HepG2 (cell line): ENCODE data around the gene ALDH3B2. TPM values are rescaled to one million over a fixed set of nuclear protein-coding genes. Genes with fewer than 3 reads are reported as not detected.
A peak's percentile ranks its signal among the peaks of the same experiment; 100 is the strongest.

Experiments
- AGO2 ChIP-seq: fragments of 200-400 bp; formaldehyde crosslinking; optimal IDR thresholded peaks from 2 replicates; pipeline ENCODE3; 2017; ENCODE audit warnings: mild to moderate bottlenecking, low read depth, low read length, moderate library complexity
- KDM1A ChIP-seq: IDR thresholded peaks from 2 replicates; pipeline ENCODE4 v1.6.1; 2016; ENCODE audit warnings: missing compliant biosample characterization
- MIER2 ChIP-seq: IDR thresholded peaks from 2 replicates; pipeline ENCODE4 v1.6.1; 2016; ENCODE audit warnings: missing biosample characterization, missing genetic modification reagents
- NFATC3 ChIP-seq: sonication (generic); formaldehyde crosslinking; IDR thresholded peaks from 2 replicates; pipeline ENCODE4 v1.5.1; 2020; ENCODE audit warnings: mild to moderate bottlenecking, missing genetic modification reagents
- NR1H2 ChIP-seq: sonication (generic); formaldehyde crosslinking; IDR thresholded peaks from 2 replicates; pipeline ENCODE4 v1.8.1; 2022; ENCODE audit warnings: low read depth, missing genetic modification reagents, borderline replicate concordance
- THYN1 ChIP-seq: sonication (generic); formaldehyde crosslinking; IDR thresholded peaks from 2 replicates; pipeline ENCODE4 v1.8.1; 2023; ENCODE audit warnings: low read depth, mild to moderate bottlenecking, moderate library complexity, missing genetic modification reagents, borderline replicate concordance
- polyA plus RNA-seq, 8 experiments: library from polyadenylated mRNA; depleted of rRNA in 3 of 8; stranded (reverse) in 7 of 8; unstranded in 1 of 8; fragments of >200 nt; fragmentation: Illumina TruSeq in 4 of 8; extraction: Trizol in 4 of 8; gene quantifications; 2 replicates each; pipeline versions ENCODE4 v1.2.1 to v1.2.3, GENCODE V29; 2011 to 2016; ENCODE audit warnings: low read depth in 4 of 8, missing spikeins in 1 of 8, mixed read lengths in 1 of 8; ENCODE audit not compliant: insufficient read depth in 1 of 8
- total RNA-seq, 5 experiments: library from RNA; depleted of rRNA; stranded (reverse); fragments of >200 nt; fragmentation: Illumina TruSeq; extraction: Trizol; gene quantifications; 2 replicates each; pipeline ENCODE4 v1.2.3, GENCODE V29; 2016; ENCODE audit warnings: low read depth in 1 of 5
- TF ChIP-seq, protein P1 (sequence below): sonication (generic); formaldehyde crosslinking; conservative IDR thresholded peaks from 2 replicates; pipeline ENCODE4 v1.4.0; 2020; ENCODE audit warnings: missing genetic modification reagents
- TF ChIP-seq, protein P2 (sequence below): sonication (generic); formaldehyde crosslinking; IDR thresholded peaks from 2 replicates; pipeline ENCODE4 v1.5.1; 2020; ENCODE audit warnings: mild to moderate bottlenecking, missing genetic modification reagents

The ALDH3B2 gene
- total and polyA plus RNA-seq, 2 of the 13 experiments (the other 11 are each of a cell fraction or from before 2014, with no cell fraction given): not detected

DNA sequence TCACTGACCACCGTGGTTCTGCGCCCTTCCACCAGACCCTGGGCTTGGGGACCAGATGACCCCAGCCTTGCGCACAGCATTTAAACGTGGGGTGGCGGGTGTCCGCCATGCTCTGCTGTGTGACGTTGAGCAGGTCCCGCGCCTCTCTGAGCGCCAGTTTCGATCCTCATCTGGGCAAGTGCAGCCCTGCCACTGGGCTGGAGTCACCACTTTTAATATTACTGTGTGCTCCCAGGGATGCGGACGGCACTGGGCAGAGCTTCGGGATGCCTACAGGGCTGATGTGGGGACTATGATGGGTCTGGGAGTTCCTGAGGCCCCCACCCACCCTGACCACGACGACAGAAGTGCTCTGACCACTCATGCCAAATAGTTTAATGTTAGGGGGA lies 43.5 kb downstream of the ALDH3B2 start (continued):
- TF ChIP-seq, protein P1, sequence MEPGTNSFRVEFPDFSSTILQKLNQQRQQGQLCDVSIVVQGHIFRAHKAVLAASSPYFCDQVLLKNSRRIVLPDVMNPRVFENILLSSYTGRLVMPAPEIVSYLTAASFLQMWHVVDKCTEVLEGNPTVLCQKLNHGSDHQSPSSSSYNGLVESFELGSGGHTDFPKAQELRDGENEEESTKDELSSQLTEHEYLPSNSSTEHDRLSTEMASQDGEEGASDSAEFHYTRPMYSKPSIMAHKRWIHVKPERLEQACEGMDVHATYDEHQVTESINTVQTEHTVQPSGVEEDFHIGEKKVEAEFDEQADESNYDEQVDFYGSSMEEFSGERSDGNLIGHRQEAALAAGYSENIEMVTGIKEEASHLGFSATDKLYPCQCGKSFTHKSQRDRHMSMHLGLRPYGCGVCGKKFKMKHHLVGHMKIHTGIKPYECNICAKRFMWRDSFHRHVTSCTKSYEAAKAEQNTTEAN: no peak
- peak; percentile 83 for TF ChIP-seq AGO2
- no peak for TF ChIP-seq KDM1A (CRISPR knock-in tag)
- no peak for TF ChIP-seq NR1H2 (CRISPR knock-in tag)
- TF ChIP-seq THYN1 (CRISPR knock-in tag): no peak
- no peak for TF ChIP-seq NFATC3 (CRISPR knock-in tag)
- TF ChIP-seq MIER2 (CRISPR knock-in tag): no peak
- TF ChIP-seq, protein P2, sequence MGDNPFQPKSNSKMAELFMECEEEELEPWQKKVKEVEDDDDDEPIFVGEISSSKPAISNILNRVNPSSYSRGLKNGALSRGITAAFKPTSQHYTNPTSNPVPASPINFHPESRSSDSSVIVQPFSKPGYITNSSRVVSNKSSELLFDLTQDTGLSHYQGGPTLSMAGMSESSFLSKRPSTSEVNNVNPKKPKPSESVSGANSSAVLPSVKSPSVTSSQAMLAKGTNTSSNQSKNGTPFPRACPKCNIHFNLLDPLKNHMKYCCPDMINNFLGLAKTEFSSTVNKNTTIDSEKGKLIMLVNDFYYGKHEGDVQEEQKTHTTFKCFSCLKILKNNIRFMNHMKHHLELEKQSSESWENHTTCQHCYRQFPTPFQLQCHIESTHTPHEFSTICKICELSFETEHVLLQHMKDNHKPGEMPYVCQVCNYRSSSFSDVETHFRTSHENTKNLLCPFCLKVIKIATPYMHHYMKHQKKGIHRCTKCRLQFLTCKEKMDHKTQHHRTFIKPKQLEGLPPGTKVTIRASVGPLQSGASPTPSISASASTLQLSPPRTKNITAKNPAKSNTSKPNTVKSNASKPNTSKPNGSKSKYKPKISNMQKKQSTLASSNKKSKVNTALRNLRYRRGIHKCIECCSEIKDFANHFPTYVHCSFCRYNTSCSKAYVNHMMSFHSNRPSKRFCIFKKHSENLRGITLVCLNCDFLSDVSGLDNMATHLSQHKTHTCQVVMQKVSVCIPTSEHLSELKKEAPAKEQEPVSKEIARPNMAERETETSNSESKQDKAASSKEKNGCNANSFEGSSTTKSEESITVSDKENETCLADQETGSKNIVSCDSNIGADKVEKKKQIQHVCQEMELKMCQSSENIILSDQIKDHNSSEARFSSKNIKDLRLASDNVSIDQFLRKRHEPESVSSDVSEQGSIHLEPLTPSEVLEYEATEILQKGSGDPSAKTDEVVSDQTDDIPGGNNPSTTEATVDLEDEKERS (CRISPR knock-in tag): 0 out of 2 replicates have a peak, but pooled peaks have one; percentile 14
